Activated CD8-positive, alpha-beta memory T cell treated with anti-CD3 and anti-CD28 coated beads for 1 hour (primary cell): ENCODE data around the gene SH2B2.

Source experiments
- DNase-seq, 2 donors: peaks; one replicate each; pipeline ENCODE4 v3.0.0-alpha.2; 2020; ENCODE audit warnings: low read depth in 1 of 2; ENCODE audit errors: extremely low read depth in 1 of 2

SH2B2 gene

DNA sequence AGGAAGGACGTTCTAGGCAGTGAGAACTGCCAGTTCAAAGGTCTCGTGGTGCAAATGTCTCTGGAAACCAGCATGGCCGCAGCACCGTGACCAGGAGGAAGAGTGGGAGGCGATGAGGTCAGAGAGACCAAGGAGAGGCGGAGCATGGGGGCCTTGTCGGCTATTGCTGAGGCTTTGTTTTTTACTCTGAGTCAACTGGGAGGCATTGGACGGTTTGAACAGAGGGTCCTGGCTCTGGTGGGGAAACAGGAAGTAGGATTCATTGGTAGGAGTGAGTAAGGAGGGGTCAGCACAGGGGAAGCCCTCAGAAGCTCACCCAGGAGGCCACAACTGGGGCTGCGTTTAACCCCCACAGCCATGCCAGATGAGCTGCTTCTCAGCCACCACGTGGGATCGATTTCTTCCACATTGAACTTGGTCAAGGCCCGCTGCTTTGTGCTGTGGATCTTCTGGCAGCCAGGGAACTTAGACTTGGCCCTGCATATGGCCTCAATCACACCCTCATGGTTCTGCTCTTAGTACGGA is 22.2 kb upstream of the SH2B2 start:
- DNase-seq, result no peak

DNA sequence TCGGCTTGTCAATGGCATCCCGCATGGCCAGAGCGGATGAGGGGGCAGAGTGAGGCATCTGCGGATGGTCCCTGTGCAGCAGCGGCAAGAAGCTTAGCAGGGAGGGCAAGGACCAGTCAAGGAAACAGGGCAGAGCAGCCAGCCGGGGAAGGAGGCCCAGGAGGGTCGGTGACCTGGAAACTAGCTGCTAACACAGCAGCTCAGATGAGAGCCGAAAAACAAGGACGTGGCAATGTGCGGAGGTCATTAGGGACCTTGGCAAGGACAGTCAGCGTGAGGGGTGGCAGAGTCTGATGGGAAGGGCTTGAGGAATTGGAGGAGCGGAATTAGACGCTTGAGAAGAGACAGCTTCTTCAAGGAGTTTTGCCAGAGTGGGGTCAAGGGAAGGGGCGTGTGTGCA is 20.1 kb upstream of the SH2B2 start:
- no peak for DNase-seq

DNA sequence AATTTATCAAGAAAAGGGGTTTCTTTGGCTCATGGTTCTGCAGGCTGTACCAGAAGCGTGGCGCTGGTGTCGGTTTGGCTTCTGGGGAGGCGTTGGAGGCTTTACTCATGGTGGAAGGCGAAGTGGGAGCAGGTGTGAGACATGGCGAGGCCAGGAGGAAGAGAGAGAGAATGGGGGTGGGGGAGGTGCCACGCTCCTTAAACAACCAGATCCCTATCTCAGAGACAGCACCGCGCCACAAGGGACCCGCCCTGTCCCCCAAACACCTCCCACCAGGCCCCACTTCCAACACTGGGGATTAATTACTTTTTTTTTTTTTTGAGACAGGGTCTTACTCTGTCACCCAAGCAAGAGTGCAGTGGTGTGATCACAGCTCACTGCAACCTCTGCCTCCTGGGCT is 18.0 kb upstream of the SH2B2 start:
- no peak for DNase-seq

DNA sequence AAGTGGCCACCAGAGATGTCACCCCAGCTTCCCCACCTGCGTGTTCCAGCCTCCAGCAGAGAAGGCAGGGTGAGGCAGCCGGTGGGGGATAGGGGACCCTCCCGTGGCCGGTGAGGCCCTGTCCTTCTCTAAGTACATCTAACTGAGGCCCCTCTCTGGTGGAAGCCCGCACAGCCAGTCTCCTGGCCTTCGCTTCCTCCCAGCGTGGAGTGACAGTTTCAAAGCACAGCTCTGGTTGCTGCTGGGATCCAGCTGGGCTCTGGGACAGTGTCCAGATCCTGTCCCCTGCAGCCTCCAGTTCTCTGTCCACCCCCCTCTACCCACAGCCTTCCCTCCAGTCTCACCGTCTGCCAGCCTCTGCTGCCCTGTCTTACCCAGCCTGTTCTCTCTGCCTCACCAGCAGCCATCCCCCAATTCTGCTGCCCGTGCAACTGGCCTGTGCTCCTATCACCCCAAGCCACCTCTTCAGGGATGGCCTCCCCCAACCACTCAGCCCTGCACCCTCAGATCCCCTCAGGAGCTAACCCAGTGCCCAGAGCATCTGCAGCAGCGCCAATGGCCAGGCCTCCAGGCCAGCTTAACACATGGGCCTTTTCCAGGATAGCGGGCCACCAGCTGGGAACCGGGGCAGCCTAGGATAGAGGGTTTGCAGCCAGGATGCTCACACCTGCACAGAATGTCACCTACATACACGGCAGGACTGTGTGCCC is 16.3 kb upstream of the SH2B2 start:
- DNase-seq, result no peak

DNA sequence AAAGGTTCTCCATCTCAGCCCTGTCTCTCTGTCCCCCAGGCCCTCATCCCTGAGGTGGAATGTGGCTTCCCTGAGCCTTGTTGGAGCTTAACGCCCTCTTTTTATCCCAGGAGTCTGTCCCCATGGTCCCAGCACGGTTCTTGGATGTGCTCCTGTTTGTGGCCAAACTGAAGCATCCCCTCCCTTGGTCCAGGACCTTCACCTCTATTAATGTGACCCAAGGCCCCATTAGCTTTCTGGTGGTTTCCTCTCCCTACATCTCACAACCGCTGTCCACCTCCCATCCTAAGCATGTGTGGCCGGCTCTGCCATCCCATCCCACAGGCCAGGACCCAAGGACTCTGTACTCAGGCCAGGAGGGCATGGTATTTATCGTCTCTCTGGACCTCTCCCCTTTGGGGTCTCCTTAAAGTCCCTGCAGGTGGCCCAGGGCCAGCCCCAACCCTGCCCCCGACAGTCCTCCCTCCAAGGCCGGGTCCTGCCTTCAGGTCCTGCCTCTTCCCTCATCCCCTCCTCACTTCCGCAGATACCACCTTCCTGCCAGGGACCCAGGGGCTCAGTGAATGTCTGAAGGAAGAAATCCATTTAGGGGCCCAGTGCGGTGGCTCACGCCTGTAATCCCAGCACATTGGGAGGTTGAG is 15.4 kb upstream of the SH2B2 start:
- DNase-seq, result no peak

DNA sequence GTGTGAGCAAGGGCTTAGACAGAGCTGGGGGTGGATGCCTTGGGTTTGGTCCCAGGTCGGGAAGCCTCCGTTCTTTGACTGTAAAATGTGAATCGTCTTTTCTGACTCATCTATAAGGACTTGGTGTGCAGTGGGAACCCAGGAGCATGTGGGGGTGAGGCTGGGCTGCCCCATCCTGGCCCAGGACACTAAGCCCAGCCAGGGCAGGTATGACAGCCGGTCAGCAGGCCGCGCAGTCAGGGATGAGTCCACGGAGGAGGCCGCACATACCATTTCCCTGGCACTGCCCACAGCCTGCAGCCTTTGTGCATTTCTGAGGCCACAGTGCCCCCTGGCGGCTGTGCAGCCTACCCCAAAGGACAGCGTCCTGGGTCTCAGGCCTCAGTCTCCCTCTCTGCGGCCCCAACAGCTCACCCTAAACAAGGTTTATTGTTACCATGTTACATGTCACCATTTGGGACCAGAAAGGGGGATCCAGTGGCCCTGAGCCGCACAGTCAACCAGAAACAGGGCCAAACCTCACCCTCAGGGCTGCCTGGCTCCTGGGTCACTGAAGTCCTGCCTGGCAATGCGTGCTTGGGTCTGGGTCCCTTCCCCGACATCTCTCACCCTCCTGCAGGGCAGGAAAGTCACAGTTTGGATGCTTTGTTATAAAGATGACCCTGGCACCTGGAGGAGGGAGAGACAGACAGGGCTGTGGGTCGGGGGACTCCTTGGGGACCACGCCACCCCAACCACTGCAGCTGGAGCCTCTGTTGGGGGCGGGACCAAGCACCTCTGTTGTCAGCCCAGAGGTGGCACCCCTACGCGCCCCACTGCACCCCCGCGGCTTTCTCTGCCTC is 14.4 kb upstream of the SH2B2 start:
- peak; percentile 40 to 73 for DNase-seq

DNA sequence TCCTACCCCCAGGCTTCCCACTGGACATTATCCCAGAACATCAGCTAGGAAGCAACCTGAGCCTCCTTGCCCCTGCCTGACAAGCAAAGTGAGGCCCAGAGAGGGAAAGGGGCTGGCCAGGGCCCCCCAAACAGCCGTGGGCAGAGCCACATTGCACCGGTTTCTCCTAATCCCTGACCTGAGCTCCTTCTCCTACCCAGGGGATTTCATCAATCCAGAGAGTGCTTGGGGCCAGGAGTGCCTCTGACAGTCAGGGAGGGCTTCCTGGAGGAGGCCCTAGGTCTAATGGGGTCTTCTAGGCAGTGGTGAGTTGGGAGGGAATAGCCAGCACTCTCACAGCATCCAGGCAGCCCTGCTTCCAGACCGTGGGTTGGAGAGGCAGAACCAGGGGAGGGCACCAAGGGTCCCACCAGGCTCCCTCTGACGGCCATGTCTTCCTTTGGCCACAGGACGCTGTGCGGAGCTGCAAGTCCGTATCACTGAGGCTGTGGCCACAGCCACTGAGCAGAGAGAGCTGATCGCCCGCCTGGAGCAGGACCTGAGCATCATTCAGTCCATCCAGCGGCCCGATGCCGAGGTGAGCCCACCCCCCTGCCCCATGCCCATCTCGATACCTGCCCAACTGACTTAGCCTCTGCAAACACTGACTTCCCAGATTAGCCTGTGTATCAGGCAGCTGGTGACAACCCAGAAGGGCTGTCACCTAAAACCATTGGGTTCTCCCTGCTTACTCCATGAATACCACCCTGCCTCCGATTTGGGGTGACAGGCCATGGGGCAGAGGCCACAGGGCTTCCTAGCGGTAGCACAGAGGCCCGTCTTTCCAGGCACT is 13.5 kb upstream of the SH2B2 start:
- no peak for DNase-seq

DNA sequence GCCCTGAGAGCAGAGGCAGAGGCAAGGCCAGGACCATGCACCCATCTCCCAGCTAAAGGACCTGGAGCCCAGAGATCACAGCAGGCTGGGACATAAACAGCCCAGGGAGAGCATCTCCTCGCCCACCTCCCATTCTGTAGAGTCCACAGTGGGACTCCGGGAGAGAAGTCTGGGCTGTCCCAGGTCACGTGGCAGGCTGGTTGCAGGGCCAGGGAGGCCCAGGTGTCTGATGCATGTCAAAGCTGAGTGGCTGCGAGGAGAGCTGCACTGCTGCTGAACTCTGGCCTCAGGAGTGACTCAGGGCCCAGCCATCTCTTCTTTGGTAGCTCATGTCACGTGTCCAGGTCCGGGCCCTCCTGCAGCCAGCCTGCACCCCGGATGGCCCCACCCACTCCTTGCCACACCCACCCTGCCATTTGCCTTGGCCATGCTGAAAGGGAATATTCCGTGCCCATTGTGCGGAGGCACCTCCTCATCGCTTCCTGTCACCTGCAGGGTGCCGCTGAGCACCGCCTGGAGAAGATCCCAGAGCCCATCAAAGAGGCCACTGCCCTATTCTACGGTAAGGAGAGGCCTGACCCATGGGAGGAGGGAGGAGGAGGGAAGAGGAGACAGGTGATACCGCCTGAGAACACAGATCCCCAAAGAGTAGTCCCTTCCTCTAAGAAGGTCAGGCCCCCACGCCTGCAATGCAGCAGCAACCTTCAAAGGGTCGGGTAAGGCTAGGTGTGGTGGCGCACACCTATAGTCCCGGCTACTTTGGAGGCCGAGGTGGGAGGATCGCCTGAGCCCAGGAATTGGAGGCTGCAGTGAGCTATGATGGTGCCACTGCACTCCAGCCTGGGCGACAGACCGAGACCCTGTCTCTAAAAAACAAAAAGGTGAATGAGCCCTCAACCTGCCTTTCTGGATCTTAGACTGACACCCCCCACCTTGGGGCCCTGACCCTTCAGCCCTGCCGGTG is 12.6 kb upstream of the SH2B2 start:
- DNase-seq, result no peak

DNA sequence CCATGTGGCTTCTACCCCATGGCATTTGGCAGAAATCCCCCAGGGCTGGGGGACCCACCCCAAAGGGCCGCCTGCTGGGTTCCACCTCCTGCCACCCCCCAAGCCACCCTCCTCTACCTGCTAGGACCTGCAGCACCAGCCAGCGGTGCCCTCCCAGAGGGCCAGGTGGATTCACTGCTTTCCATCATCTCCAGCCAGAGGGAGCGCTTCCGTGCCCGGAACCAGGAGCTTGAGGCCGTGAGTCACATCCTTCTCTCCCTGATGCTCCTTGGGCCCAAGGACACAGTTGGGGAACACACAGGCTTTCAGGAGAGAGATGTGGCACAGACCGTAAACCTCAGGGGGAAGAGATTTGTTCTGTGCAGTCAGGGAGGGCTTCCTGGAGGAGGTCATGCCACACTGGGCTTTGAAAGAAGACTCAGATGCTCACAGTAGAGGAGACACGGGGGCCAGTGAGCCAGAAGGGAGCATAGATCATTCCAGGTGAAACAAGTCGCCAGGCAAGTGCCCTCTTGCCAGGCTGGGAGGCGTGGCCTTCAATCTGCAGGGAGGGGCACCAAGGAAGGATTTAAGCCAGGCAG is 11.5 kb upstream of the SH2B2 start:
- no peak for DNase-seq

DNA sequence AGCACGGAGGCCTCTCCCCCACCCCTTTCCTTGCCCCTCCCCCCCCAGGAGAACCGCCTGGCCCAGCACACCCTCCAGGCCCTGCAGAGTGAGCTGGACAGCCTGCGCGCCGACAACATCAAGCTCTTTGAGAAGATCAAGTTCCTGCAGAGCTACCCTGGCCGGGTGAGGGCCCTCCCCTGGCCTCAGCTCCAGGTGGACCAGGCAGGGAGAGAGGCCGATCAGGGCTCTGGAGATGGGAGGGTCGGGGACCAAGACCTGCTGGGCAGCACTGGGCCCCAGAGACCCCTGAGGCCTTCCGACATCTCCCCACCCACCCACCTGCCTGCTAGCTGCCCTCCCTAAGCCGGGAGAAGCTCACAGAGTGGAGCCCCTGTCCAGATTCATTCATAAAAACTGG is 8.8 kb upstream of the SH2B2 start:
- no peak for DNase-seq

DNA sequence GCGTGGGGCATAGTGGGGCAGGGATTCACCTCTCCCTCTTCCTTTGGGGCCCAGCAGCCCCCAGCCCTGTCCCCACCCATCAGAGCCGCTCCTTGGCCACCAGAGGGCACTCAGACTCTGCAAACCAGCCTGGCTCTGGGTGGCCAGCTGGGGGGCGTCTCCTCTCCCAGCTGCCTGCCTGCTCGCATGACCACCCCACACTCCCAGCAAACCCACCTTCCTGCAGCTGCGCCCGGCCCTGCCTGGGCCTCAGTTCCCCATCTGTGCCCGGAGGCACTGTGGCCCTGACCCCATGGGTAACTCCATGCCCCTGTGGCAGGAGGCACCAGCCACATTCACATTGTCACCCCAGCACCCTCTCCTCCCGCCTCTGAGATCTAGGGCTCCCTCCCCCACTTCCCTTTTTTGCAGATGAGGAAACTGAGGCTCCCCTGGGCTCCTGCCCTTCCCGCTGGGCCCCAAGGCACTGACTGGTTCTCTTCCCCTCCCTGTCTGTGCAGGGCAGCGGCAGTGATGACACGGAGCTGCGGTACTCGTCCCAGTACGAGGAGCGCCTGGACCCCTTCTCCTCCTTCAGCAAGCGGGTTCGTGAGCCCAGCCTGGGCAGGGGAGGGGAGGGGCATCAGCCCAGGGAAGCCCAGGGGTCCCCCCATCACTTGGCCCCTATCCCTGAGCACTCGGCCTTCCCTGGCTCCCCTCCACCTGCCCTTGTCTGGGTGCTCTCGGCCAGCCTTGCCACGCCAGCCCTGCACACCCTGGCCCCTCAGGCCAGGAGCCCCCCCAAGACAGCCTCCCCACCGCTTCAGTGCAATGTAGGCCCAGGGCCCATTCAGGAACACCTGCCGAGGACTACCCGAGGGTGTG is 6.9 kb upstream of the SH2B2 start:
- DNase-seq, result peak; percentile 23 to 33

DNA sequence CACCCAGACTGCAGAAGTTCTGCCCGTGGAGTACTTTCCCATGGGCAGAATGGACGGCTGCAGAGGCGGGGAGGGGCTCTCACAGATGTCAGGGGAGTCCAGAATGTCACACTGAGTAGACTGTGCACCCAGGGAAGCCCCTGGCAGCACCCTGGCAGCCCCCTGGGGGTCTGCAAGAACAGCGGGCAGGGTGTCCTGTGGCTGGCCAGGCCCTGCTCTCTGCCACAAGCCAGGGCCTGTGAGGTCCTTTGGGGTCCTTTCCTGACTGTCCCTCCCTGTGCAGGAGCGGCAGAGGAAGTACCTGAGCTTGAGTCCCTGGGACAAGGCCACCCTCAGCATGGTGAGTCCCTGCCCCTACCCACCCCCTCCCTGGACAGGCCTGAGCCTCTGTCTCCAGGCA is 6.1 kb upstream of the SH2B2 start:
- DNase-seq, result no peak

DNA sequence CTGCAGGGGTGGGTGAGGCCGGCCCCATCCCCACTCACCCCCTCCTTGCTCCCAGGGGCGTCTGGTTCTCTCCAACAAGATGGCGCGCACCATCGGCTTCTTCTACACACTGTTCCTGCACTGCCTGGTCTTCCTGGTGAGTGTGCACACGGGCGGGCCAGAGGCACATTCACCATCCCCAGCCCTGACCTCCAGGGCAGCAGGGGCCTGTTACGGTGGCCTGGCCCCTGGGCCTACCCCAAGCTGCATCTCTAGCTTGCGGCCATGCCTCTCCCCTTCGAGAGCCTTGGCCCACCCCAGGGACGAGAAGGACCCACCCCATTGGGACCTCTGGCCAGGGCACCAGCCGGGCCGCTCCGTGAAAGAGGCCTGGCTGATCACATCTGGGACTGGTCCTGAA is 4.9 kb upstream of the SH2B2 start:
- DNase-seq, result no peak

DNA sequence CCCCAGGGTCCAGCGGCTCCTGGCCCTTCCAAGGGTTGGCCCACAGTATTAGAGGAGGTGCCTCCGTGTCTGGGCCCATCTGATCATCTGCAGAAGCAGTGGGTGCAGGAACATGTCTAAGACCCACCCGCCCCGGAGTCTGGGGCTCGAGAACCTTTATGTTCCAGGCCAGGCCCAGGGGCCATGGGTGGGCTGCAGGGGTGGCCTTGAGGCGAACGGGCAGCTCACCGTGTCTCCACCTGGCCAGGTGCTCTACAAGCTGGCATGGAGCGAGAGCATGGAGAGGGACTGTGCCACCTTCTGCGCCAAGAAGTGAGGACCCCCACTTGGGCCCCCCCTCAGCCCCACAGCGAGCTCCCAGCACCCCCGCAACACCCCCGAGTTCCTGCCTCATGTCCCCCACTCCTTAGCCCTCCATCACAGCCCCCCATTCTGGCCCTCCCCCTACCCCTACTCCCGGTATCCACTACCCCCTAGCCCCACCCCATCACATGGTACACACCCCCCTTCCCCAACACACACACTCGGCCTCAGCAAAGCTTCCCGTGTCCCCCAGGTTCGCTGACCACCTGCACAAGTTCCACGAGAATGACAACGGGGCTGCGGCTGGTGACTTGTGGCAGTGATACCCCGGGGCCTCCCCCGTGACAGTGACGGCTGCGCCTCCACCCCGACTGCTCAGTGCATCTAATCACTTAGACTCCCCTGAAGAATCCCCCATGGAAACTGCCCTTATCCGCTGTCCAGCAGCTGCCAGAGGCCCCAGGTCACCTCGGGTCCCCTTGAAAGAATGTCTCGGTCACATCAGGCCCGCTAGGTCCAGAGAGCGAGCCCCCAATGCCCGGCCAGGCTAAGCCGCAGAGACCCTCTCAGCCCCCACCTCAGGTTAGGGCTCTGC is 4.0 kb upstream of the SH2B2 start:
- DNase-seq, result no peak

DNA sequence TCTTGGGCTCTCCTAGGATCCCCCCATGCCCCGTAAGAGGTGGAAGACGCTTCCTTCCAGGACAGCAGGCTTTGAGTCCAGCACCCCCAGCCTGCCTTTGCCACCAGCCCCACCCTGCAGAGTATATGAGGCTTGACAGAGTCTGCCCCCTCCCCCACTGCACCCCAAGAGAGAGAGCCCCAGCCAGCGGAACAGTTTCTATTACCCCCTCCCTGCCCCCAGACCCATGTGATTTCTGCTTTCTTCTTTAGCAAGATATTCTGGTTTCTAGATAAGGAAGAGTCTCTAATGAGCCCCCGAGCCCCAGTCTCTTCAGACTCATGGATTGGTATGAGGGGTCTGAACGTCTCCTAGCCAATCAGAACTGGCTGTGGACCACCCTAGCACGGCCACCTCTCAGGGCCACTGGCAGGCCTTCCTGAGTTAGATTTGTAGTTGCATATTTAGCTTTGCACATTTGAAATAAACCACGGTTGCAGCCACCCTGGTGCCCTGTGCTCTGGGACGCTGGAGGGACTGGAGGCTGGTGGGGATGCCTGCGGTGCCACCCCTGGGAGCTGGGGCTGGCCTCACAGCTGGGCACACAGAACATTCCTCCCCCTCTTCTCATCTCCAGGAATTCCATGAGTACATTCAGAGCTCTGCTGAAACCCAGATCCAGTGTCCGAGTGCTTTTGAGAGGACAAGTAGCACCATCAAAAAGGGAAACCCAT is 3.0 kb upstream of the SH2B2 start:
- DNase-seq, result no peak

DNA sequence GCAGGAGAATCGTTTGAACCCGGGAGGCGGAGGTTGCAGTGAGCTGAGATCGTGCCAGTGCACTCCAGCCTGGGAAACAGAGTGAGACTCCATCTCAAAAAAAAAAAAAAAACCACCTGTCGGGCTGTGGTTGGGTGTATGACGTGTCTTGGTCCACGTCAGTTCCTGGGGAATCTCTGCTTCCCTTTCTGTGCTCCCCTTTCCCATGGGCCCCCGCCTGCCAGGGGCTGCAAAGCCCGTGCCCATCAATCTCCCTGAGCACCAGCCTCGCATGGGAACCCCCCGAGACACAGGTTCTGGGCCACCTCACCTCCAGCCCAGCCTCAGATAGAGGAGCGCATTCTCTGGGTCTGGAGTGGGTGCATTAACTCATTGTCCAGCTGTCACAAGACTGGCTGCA is 2.3 kb upstream of the SH2B2 start:
- no peak for DNase-seq
